Liver (tissue), 3 donors: ENCODE results near the gene CTSC.

Experiments
- FOXA2 ChIP-seq: IDR thresholded peaks from 2 replicates; pipeline ENCODE4 v1.6.1; 2016; ENCODE audit warnings: antibody characterized with exemption
- GABPA ChIP-seq, 2 donors: IDR thresholded peaks in 1 of 2; conservative IDR thresholded peaks in 1 of 2; 2 replicates each; pipeline ENCODE4 v1.6.1; 2016; ENCODE audit warnings: antibody characterized with exemption in 2 of 2, mild to moderate bottlenecking in 1 of 2, moderate library complexity in 1 of 2
- HNF4A ChIP-seq, 2 donors: conservative IDR thresholded peaks; 2 replicates each; pipeline ENCODE4 v1.6.1; 2016; ENCODE audit warnings: antibody characterized with exemption in 2 of 2, mild to moderate bottlenecking in 2 of 2
- NR2F2 ChIP-seq: IDR thresholded peaks from 2 replicates; pipeline ENCODE4 v1.6.1; 2016; ENCODE audit warnings: antibody characterized with exemption
- SP1 ChIP-seq: IDR thresholded peaks from 2 replicates; pipeline ENCODE4 v1.6.1; 2018; ENCODE audit warnings: antibody characterized with exemption, mild to moderate bottlenecking
- TAF1 ChIP-seq: conservative IDR thresholded peaks from 2 replicates; pipeline ENCODE4 v1.6.1; 2016; ENCODE audit warnings: antibody characterized with exemption, mild to moderate bottlenecking
- TF ChIP-seq, protein P1 (sequence below): fragments of 150-350 bp; IDR thresholded peaks from 2 replicates; pipeline ENCODE4 v1.5.1; 2017; ENCODE audit warnings: improper control_type of control experiment, low read depth, low read length; ENCODE audit not compliant: missing input control
- TF ChIP-seq, protein P2 (sequence below): IDR thresholded peaks from 2 replicates; pipeline ENCODE4 v1.6.1; 2016; ENCODE audit warnings: antibody characterized with exemption
- donor health status: healthy.
- donor health status: healthy.

DNA sequence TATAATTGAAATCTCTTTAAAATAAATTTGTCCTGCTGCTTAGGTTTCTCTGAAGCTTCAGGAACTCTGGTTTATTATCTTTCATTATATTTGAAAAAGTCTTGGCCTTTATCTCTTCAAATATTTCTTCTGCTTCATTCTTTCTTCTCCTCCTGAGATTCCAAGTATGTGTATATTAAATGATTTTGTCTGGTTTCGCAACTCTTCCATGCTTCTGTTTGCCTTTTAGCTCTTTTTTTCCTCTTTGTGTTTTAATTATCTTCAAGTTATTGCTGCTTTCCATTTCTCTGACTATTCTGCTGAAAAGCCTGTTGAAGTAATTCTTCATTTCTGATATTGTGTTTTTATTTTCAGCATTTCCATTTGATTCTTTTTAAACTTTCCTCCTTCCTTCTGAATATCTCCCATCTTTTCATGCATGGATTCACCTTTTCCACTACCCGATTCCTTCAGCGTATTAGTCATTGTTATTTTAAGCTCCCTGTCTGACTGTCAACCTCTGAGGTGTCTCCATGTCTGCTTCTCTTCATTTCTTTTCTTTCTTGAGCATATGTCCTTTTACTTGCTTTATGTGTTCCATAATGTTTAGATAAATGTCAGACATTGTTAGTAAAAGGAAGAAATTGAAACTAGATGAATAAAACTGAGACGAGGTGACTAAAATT, 46.6 kb upstream of the CTSC start:
- TF ChIP-seq, protein P1, sequence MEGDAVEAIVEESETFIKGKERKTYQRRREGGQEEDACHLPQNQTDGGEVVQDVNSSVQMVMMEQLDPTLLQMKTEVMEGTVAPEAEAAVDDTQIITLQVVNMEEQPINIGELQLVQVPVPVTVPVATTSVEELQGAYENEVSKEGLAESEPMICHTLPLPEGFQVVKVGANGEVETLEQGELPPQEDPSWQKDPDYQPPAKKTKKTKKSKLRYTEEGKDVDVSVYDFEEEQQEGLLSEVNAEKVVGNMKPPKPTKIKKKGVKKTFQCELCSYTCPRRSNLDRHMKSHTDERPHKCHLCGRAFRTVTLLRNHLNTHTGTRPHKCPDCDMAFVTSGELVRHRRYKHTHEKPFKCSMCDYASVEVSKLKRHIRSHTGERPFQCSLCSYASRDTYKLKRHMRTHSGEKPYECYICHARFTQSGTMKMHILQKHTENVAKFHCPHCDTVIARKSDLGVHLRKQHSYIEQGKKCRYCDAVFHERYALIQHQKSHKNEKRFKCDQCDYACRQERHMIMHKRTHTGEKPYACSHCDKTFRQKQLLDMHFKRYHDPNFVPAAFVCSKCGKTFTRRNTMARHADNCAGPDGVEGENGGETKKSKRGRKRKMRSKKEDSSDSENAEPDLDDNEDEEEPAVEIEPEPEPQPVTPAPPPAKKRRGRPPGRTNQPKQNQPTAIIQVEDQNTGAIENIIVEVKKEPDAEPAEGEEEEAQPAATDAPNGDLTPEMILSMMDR = no peak
- TF ChIP-seq NR2F2 (no peak), FOXA2 (no peak), GABPA (IDR thresholded peaks at IDR 0.05 in 1 of 2, conservative IDR thresholded peaks at IDR 0.05 in 1 of 2) (no peak), HNF4A (conservative IDR thresholded peaks at IDR 0.05) (no peak), TAF1 (no peak), SP1 (no peak)
- TF ChIP-seq, protein P2, sequence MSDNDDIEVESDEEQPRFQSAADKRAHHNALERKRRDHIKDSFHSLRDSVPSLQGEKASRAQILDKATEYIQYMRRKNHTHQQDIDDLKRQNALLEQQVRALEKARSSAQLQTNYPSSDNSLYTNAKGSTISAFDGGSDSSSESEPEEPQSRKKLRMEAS = no peak
